Mammary epithelial cell (primary cell): Measurements from ENCODE around the gene LAMC3.

ENCODE experiments used
- EZH2 ChIP-seq: IDR thresholded peaks from 2 replicates; pipeline ENCODE4 v1.6.1; 2012; ENCODE audit warnings: low read length, inconsistent platforms, borderline replicate concordance
- TF ChIP-seq, protein P1 (sequence below), 2 donors: IDR thresholded peaks in 1 of 2; conservative IDR thresholded peaks in 1 of 2; 2 replicates each; pipeline ENCODE4 v1.5.1; 2011 to 2012; ENCODE audit warnings: inconsistent platforms in 2 of 2, low read length in 2 of 2, mild to moderate bottlenecking in 2 of 2, control low read depth in 1 of 2, low read depth in 1 of 2; ENCODE audit not compliant: insufficient read depth in 1 of 2; ENCODE audit errors: extremely low read depth in 1 of 2

DNA sequence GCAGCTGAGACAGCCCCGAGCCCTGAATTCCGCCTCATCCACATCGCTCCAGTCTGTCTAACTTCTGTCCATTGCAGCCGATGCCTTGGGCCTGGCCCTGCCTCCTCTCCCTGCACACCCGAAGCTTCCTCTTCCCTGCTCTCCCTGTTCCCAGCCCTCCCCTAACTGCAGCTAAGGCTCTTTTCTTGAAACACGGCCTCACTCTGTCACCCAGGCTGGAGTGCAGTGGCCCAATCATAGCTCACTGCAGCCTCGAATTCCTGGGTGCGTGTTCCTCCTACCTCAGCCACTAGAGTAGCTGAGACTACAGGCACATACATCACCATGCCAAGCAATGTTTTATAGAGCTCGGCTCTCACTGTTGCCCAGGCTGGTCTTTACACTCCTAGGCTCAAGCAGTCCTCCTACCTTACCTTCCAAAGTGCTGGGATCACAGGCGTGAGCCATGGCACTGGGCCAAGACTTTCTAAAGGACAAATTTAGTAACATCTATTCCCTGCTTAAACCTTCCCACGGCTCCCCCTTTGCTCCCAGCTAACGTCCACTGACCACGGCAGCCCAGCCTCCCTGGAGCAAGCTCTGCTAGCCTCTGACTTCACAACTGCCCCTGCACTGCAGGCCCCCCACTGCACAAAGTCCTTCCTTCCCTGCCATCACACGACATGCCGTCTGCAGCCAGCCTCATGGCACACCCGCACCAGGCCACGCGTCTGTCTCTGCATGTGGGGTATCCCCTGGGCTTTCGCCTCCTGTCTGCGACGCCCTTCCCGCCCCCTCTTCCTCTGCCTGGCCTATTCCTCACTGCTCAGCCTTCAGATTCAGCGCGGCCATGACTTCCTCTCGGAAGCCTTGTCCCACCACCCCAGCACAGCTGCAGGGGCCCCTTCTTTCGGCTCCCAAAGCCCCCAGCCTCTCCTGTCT lies 28.6 kb downstream of the LAMC3 start:
- TF ChIP-seq, protein P1, sequence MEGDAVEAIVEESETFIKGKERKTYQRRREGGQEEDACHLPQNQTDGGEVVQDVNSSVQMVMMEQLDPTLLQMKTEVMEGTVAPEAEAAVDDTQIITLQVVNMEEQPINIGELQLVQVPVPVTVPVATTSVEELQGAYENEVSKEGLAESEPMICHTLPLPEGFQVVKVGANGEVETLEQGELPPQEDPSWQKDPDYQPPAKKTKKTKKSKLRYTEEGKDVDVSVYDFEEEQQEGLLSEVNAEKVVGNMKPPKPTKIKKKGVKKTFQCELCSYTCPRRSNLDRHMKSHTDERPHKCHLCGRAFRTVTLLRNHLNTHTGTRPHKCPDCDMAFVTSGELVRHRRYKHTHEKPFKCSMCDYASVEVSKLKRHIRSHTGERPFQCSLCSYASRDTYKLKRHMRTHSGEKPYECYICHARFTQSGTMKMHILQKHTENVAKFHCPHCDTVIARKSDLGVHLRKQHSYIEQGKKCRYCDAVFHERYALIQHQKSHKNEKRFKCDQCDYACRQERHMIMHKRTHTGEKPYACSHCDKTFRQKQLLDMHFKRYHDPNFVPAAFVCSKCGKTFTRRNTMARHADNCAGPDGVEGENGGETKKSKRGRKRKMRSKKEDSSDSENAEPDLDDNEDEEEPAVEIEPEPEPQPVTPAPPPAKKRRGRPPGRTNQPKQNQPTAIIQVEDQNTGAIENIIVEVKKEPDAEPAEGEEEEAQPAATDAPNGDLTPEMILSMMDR (conservative IDR thresholded peaks at IDR 0.05 in 1 of 2, IDR thresholded peaks at IDR 0.05 in 1 of 2; ENCODE audit: extremely low read depth in 1 of 2, insufficient read depth in 1 of 2, low read depth in 1 of 2, low read length in 2 of 2): no peak
- no peak for TF ChIP-seq EZH2
